ENCODE data around the gene MYOM1.

DNA sequence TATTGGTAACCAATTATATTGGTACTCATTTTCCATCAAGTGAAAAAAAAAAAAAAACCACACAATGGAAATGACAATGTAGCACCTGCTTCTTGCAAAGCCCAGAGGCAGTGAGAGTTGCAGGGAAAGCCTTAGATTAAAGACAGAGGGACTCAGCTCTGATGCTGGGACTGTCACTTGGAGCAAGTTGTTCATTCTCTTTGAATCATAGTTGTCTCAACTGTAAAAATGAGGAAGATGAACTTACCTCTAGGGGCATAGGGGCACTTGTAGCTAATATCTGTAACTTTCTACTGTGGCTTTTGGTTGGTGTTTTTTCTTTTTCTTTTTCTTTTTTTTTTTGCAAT, 125.5 kb downstream of the MYOM1 start:
- TF ChIP-seq POLR2A (IDR thresholded peaks at IDR 0.05; ENCODE audit: low read depth) (no peak), EP300 (IDR thresholded peaks at IDR 0.05) (no peak), POLR2AphosphoS5 (IDR thresholded peaks at IDR 0.05) (no peak)
- TF ChIP-seq, protein P1, sequence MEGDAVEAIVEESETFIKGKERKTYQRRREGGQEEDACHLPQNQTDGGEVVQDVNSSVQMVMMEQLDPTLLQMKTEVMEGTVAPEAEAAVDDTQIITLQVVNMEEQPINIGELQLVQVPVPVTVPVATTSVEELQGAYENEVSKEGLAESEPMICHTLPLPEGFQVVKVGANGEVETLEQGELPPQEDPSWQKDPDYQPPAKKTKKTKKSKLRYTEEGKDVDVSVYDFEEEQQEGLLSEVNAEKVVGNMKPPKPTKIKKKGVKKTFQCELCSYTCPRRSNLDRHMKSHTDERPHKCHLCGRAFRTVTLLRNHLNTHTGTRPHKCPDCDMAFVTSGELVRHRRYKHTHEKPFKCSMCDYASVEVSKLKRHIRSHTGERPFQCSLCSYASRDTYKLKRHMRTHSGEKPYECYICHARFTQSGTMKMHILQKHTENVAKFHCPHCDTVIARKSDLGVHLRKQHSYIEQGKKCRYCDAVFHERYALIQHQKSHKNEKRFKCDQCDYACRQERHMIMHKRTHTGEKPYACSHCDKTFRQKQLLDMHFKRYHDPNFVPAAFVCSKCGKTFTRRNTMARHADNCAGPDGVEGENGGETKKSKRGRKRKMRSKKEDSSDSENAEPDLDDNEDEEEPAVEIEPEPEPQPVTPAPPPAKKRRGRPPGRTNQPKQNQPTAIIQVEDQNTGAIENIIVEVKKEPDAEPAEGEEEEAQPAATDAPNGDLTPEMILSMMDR (IDR thresholded peaks at IDR 0.05): no peak

All from esophagus muscularis mucosa (tissue), 4 donors.